ENCODE results near the gene GRK1.

- TF ChIP-seq CTCF (conservative IDR thresholded peaks at IDR 0.05; ENCODE audit: low read depth in 2 of 2), result no peak
- no peak for TF ChIP-seq POLR2AphosphoS5 (IDR thresholded peaks at IDR 0.05; ENCODE audit: low read depth)
- no peak for TF ChIP-seq JUNB (IDR thresholded peaks at IDR 0.05; ENCODE audit: unreplicated experiment)
- TF ChIP-seq REST (IDR thresholded peaks at IDR 0.05; ENCODE audit: unreplicated experiment), result no peak
- TF ChIP-seq EZH2 (IDR thresholded peaks at IDR 0.05; ENCODE audit: low read depth, unreplicated experiment), result no peak
- TF ChIP-seq EZH2phosphoT487 (IDR thresholded peaks at IDR 0.05; ENCODE audit: unreplicated experiment), result no peak
- no peak for TF ChIP-seq ETS1 (IDR thresholded peaks at IDR 0.05)
- TF ChIP-seq CREB1 (CRISPR knock-in tag; IDR thresholded peaks at IDR 0.05; ENCODE audit: low read depth), result no peak
- TF ChIP-seq ZNF331 (CRISPR knock-in tag; IDR thresholded peaks at IDR 0.05; ENCODE audit: low read depth), result no peak
- no peak for TF ChIP-seq STAT1 (IDR thresholded peaks at IDR 0.05; ENCODE audit: unreplicated experiment)
- TF ChIP-seq ZNF114 (CRISPR knock-in tag; IDR thresholded peaks at IDR 0.05), result no peak
- no peak for TF ChIP-seq NANOG (IDR thresholded peaks at IDR 0.05; ENCODE audit: borderline replicate concordance)
Observed at GRCh38 chr13:113634279-113635047, 32.6 kb upstream of the GRK1 start.

Data from GM23338 (cell line).